DMS 273 (cell line): ENCODE measurements around the gene MPST.
"Not testable (repeated sequence)": the region's sequence is repeated elsewhere in the genome, so short reads cannot be mapped to it uniquely, and the experiment has no call there.

Experiments used
- DNase-seq: peaks from one replicate; lab custom pipeline; 2025; ENCODE audit not compliant: unreplicated experiment; lab: John Stamatoyannopoulos, UW

MPST gene

GRCh38 chr22:37019309-37020191 is at the start of gene MPST, which contains the start of gene TST:
MPST (plus strand) TSS chr22:37019742; CDS start chr22:37019837, 95 bp downstream.
TST (minus strand) TSS chr22:37019447; CDS start chr22:37018732, 715 bp downstream.
- peak; percentile 72 for DNase-seq

GRCh38 chr22:36971341-36972125 is 48.0 kb upstream of the MPST start:
- DNase-seq, result no peak

GRCh38 chr22:36976606-36977005 is 42.9 kb upstream of the MPST start:
- DNase-seq, result no peak

- peak; percentile 68 for DNase-seq
These were observed 42.1 kb upstream of the MPST start for GRCh38 chr22:36977401-36977861.

DNA sequence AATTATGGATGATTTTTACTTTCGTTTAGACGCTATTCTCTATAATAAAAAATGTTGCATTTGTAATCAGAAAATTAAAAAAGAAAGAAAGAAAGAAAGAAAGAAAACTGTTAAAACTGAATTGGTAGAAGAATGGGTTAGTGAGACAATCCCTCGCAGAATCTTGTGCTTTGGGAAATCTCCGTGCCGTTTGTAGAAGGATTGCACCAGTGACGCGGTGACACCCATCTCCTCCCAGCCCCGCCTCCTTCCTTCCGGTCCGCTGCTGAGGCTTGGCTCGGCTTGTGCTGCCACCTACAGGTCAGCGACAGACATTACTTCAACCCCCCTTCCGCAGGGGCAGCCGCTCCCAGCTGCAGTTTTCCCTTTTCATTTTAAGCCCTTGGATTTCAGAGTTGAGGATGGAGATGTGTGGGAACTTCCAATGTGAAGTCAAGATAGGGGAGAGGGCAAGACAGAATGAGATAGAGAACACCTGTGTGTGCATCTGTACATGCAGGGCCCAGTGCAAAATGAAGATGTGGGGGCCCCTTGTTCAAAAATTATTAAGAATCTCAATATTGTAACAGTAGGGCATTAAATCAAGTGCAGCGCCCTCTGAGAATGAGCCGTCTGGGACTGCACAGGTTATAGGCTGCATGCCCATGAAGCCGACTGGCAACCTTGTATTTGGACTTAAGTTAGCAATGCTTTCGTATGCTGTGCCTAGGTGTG is 41.4 kb upstream of the MPST start:
- peak; percentile 90 for DNase-seq

DNA sequence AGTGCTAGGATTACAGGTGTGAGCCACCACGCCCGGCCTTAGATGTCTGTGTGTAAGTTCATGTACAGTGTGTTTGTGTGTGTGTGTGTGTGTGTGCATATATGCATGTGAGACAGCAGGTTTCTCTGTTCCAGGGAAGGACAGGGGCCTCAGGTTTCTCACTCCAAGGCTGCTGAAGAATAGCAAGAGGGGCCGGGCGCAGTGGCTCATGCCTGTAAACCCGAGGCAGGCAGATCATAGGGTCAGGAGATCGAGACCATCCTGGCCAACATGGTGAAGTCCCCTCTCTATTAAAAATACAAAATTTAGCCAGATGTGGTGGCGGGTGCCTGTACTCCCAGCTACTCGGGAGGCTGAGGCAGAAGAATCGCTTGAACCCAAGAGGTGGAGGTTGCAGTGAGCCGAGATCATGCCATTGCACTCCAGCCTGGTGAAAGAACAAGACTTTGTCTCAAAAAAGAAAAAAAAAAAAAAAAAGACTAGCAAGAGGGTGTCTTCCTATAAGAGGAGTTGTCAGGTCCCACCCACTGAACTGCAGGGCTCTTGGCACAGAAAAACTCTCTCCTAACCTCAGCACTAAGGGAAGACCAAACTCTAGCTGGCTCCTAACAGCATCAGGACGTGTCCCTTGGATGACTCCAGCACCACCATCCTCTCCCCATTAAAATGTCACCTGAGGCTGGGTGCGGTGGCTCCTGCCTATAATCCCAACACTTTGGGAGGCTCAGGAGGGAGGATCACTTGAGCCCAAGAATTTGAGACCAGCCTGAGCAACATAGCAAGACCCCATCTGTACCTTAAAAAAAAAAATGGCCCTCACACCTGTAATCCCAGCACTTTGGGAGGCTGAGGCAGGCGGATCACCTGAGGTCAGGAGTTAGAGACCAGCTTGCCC is 40.3 kb upstream of the MPST start:
- no peak for DNase-seq

DNA sequence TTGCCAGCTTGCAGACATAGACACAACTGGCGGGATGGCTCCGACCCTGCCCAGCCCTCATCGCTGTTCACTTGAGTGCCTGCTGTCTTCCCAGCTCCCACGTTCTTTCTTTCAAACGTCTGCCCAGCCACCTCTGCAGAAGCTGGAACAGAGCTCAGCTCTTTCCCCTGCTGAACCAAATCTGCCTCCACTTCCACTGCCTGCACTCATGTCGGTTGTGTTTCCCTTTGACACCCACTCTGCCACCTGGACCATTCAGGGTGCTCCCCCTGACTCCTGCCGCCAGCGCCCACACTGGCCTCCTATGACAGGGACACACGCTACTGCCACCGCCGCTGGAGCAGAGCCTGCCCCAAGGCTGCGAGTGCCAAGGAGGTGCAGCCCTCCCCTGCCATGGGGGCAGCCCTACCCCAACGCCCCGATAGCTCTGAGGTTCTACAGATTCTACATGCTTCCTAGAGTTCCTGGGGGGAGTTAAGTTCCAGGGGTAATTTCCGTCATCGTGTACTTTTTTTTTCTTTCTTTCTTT is 38.2 kb upstream of the MPST start:
- peak; percentile 34 for DNase-seq

- peak; percentile 23 for DNase-seq
These were observed 37.4 kb upstream of the MPST start for GRCh38 chr22:36982136-36982535.

DNA sequence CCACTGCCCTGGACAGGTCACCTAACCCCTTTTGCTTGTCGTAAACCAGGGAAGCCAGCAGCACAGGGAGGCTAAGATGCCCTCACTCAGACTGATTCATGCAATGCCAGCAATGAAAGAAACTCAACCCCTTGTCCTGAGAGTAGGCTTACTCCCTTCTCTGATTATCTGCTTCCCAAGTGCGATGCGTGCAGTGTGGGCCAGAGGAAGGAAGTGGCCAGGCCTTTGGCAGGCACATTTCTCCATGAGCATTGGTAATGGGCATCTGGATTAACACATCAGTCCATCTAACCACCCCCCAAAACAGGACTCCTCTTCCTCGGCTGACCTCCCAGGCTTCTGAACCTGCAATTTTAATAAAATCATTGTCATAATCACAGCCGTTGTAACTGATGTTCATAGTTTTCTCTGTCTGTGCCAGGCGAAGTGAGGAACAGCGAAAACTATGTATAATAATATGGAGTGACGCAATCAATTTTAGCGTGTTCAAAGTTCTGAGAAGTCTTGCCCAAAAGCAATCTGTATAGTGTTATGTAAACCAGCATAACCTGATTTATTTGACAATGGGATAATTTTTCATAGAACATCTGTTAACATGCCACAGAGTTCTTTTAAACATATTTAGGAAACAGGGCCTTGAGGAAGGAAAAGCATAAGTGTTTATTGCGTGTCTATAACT is 34.2 kb upstream of the MPST start:
- no peak for DNase-seq

- peak; percentile 50 for DNase-seq
These were observed 33.2 kb upstream of the MPST start for GRCh38 chr22:36986242-36986821.

DNA sequence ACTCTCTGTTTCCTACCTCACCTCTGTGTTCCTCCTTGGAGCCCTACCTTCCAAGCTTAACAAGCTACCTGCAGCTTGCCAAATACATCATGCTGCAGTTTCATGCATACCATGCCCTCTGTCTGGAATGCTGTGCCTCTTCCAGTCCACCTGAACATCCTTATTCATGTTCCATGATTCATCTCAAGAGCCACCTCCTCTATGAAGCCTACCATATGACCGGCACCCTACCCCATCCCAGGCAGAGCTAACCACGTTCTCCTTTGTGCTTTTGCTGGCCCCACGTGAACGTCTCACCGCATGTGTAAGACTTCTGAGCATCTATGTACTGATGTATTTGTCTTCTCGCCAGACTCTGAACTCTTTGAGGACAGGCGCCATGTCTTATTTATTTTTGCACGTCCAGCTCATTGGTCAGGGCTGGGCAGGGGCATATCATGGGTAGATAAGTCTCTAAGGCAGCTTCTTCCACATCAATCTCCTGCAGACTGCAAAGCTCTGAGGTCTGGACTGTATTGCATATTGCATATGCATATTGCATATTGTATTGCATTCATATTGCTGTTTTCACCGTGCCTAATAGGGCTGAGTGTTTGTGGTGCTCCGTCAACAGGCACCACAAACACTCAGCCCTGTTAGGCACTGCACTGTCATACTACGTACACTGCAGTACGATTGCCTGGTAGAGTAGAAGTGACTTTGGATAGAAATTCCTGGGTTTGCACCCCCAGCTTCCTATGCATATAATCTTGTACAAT is 31.3 kb upstream of the MPST start:
- no peak for DNase-seq

DNA sequence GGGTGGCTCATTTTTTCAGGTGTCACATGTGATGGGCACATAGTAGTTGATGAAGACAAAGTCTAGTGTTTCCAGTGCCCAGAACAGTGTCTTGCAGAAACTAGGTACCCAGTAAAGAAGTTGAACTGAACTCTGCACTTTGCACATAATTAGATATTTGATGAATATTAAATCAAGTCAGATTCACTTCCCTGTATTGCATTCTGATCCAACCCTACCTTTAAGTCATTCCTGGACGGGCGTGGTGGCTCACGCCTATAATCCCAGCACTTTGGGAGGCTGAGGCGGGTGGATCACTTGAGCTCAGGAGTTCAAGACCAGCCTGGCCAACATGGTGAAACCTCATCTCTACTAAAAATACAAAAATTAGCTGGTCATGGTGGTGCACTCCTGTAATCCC is 30.5 kb upstream of the MPST start:
- DNase-seq, result not testable (repeated sequence)

GRCh38 chr22:36990457-36990856 is 29.1 kb upstream of the MPST start:
- no peak for DNase-seq

- no peak for DNase-seq
These were observed 28.3 kb upstream of the MPST start for GRCh38 chr22:36991206-36991605.

DNA sequence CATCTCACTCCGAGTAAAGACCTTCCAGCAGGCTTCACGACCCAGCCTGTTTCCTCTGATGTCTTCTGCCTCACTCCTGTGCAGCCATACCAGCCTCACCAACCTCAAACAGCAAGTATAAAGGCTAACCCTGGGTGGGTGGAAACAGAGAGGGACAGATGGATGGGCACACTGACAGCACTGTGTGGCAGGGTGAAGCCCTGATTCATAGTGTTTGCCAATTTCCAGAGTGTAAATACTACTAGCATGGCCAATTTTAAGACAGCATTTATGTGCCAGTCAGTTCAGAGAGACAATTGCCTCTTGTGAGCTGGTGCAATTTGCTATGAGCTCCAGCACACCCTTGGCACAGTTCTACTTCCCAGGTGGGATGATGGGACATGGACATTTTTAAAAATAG is 21.8 kb upstream of the MPST start:
- DNase-seq, result no peak

DNA sequence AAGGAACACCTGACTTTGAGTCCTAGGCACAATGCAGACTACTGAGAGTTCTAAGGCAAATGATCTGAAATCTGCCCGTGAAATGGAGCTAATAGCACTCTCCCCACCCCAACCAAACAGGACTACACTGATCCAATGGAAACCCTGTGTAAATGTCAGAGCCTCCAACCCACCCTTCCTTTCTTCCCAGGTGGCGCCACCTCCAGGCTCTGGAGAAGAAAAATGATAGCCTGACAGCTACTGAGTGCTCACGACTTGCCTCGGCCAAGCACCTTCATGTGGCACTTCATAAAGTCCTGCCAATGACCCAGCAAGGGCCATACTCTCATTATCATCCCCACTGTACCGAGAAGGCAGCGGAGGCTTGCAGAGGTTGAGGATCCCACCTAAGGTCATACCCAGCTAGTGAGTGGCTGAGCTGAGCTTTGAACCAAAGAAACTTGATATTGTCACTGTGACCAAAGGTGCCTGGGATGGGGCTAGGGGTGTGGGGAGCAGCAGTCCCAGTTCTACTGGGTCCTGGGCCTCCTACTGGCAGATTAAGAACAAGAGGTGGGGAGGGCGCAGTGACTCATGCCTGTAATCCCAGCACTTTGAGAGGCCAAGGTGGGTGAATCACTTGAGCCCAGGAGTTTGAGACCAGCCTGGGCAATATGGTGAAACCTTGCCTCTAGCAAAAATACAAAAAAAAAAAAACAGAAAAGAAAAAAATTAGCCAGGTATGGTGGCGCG is 20.8 kb upstream of the MPST start:
- DNase-seq, result peak; percentile 8

DNA sequence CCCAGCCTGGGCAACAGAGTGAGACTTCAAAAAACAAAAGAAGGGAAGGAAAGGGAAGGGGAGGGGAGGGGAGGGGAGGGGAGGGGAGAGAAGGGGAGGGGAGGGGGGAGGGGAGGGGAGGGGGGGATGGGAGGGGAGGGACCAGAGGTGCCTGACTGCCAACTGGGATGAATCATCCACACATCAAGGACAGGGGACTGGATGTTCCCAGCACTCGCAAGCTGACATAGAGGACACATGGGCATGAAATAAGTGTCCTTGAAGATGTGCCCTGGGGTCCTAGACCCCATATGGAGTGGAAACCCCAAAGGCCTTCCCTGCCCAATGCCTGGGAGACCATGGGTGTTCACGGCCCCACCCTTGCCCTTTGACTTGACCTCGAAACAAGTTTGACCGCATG is 20.1 kb upstream of the MPST start:
- no peak for DNase-seq
